Activated CD4-positive, alpha-beta memory T cell treated with anti-CD3 and anti-CD28 coated beads for 36 hours (primary cell): ENCODE results near the gene XAF1. TPM values are rescaled to one million over a fixed set of nuclear protein-coding genes. Genes with fewer than 3 reads are reported as not detected.
"Not testable (repeated sequence)": the region's sequence is repeated elsewhere in the genome, so short reads cannot be mapped to it uniquely, and the experiment has no call there.

Source experiments
- CTCF ChIA-PET: fragments of 350-600 bp; sonication (Branson Sonifier 250); formaldehyde crosslinking; loops from one replicate; lab custom pipeline; 2021; ENCODE audit warnings: antibody characterized with exemption, inconsistent platforms; lab: Charles Lee
- POLR2A ChIA-PET: fragments of 350-600 bp; sonication (Branson Sonifier 250); formaldehyde crosslinking; loops from one replicate; lab custom pipeline; 2021; ENCODE audit warnings: antibody characterized with exemption; lab: Charles Lee
- DNase-seq: peaks from one replicate; pipeline ENCODE4 v3.0.0-alpha.2; 2020
- H3K27ac Mint-ChIP-seq: one replicate; pipeline ENCODE4 v1.8.0; 2021; ENCODE audit warnings: mixed read lengths
- H3K27me3 Mint-ChIP-seq: one replicate; pipeline ENCODE4 v1.8.0; 2021; ENCODE audit warnings: mixed read lengths
- H3K36me3 Mint-ChIP-seq: one replicate; pipeline ENCODE4 v1.8.0; 2021; ENCODE audit warnings: mixed read lengths
- H3K4me1 Mint-ChIP-seq: one replicate; pipeline ENCODE4 v1.8.0; 2021; ENCODE audit warnings: low read depth, mixed read lengths
- H3K4me3 Mint-ChIP-seq: one replicate; pipeline ENCODE4 v1.8.0; 2021; ENCODE audit warnings: mild to moderate bottlenecking, mixed read lengths
- H3K9me3 Mint-ChIP-seq: one replicate; pipeline ENCODE4 v1.8.0; 2021; ENCODE audit warnings: mixed read lengths
- intact Hi-C: fragments of 100-400 bp; cut with micrococcal nuclease; formaldehyde crosslinking; loops from one replicate; pipeline ENCODE4 v1.15.1; 2023
- total RNA-seq, 2 experiments: library from RNA; stranded (reverse); gene quantifications; one replicate each; pipeline ENCODE4 v1.2.3, GENCODE V29; 2021

Gene XAF1
- total RNA-seq, 2 experiments from 2014 or later = 26.8 to 27.4 TPM

DNA sequence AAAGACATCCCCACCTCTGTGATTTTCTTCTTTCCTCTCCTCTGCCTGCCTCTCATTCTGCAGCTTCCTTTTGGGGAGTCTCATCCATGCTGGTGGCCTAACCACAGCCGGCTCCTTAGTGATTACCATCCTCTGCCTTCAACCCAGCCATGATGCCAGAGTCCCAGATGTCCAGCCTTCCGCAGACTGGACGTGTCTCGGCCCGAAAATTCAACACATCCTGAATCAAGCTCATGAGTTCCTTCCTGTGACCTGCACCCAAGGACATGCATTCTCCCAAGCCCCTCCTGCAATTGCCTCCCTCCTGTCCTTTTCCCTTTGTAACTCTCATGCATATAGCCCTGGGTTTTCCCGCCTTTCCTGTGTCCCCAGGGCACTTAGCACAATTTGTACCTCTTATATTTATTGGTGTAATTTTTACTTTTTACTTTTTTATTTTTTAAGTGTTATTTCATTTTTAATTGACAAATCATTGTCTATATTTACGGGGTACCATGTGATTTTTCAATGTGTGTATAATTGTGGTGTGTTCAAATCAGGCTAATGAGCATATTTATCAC, 41.5 kb upstream of the XAF1 start:
- Mint-ChIP-seq H3K27ac (no peak overlapping the region), H3K36me3 (peaks cover 1% of the 10 kb centered on the region), H3K4me3 (no peak overlapping the region), H3K27me3 (peaks cover 54% of the 10 kb centered on the region), H3K4me1 (peaks cover 15% of the 10 kb centered on the region), H3K9me3 (peaks cover 4% of the 10 kb centered on the region)
- DNase-seq = no peak
- intact Hi-C loops = no loop called here
- ChIA-PET CTCF (no interaction called here), POLR2A (no interaction called here)

GRCh38 chr17:6716736-6717135, 39.1 kb upstream of the XAF1 start:
- POLR2A ChIA-PET = no interaction called here
- no peak overlapping the region for H3K27ac Mint-ChIP-seq
- peaks cover 1% of the 10 kb centered on the region for H3K36me3 Mint-ChIP-seq
- DNase-seq = no peak
- intact Hi-C loops = no loop called here
- peaks cover 48% of the 10 kb centered on the region for H3K27me3 Mint-ChIP-seq
- CTCF ChIA-PET = interaction anchor here (1.2 kb wide), 1 partner anchor 245 kb away, joined by 3 read pairs; no protein-coding TSS in a partner anchor
- no peak overlapping the region for H3K4me3 Mint-ChIP-seq
- peaks cover 15% of the 10 kb centered on the region for H3K4me1 Mint-ChIP-seq
- peaks cover 4% of the 10 kb centered on the region for H3K9me3 Mint-ChIP-seq

DNA sequence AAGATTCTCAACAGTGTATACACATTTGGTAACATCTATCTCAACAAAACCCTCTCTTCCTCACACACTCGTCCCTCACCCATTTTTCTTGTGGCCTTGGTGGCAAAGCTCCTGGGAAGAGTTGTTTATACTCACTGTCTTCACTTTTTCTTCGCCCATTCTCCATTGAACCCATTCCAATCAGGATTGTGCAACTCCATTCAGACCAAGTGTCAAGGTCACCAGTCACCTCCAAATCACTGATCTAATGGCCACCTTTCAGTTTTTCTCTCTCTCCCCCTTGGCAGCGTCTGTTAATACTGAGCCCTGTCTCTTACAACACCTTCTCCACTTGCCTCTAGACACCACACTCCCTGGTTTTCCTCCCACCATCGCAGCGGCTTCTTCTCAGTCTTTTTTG, 34.1 kb upstream of the XAF1 start:
- H3K4me3 Mint-ChIP-seq = no peak overlapping the region
- H3K9me3 Mint-ChIP-seq = peaks cover 2% of the 10 kb centered on the region
- POLR2A ChIA-PET = no interaction called here
- intact Hi-C loops = no loop called here
- H3K4me1 Mint-ChIP-seq = no peaks in the 10 kb centered on the region
- CTCF ChIA-PET = no interaction called here
- no peak for DNase-seq
- H3K27ac Mint-ChIP-seq = no peak overlapping the region
- no peaks in the 10 kb centered on the region for H3K36me3 Mint-ChIP-seq
- H3K27me3 Mint-ChIP-seq = peaks cover 24% of the 10 kb centered on the region

DNA sequence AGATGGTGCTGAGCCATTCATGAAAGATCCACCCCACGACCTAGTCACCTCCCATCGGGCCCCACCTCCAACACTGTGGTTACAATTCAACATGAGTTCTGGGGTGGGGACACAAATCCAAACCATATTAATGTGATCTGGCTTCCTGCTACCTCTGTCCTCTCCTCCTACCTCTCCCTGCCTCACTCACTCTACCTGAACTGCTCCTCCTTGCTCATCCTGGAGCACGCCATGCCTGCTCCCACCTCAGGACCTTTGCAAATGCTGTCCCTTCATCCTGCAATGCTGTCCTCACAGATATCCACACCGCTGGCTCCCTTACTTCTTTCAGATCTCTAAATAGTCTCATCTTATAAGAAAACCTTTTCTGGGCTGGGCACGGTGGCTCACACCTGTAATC, 31.8 kb upstream of the XAF1 start:
- intact Hi-C loops = no loop called here
- DNase-seq = no peak
- POLR2A ChIA-PET = no interaction called here
- Mint-ChIP-seq H3K27me3 (peaks cover 23% of the 10 kb centered on the region), H3K4me1 (no peaks in the 10 kb centered on the region), H3K36me3 (no peaks in the 10 kb centered on the region), H3K9me3 (no peaks in the 10 kb centered on the region), H3K4me3 (no peak overlapping the region), H3K27ac (no peak overlapping the region)
- CTCF ChIA-PET = no interaction called here

DNA sequence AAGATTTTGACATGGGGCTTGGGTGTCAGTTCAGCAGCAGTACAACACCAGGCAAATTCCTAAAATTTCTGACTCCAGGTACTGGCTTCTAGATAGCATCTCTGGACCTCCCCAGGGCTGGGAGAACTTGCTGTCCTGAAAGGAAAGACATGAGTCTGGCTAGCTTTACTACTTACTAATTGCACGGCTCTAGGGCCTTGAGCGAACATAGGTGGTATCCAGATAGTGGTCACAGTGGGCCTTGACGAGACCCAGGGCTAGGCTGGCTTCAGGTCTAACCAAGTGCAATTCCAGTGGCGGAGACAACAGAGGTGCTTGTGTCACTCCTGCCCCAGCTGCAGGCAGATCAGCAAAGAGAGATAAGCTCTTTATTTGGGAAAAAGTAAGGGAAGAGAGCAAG, 26.3 kb upstream of the XAF1 start:
- H3K4me3 Mint-ChIP-seq = no peak overlapping the region
- CTCF ChIA-PET = no interaction called here
- intact Hi-C loops = no loop called here

DNA sequence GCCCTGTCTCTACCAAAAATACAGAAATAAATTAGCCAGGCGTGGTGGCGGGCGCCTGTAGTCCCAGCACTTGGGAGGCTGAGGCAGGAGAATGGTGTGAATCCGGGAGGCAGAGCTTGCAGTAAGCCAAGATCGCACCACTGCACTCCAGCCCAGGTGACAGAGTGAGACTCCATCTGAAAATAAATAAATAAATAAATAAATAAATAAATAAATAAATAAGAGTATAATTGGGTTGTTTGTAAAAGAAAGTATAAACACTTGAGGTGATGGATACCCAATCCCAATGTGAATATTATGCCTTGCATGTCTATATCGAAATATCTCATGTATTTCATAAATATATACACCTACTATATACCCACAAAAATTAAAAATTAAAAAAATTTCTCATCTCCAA, 9.2 kb upstream of the XAF1 start:
- CTCF ChIA-PET = not testable (repeated sequence)

More for the DNA sequence above, 26.3 kb upstream of the XAF1 start:
- DNase-seq = no peak
- peaks cover 5% of the 10 kb centered on the region for H3K27me3 Mint-ChIP-seq
- no peaks in the 10 kb centered on the region for H3K36me3 Mint-ChIP-seq
- H3K9me3 Mint-ChIP-seq = no peaks in the 10 kb centered on the region
- H3K27ac Mint-ChIP-seq = no peak overlapping the region
- no peaks in the 10 kb centered on the region for H3K4me1 Mint-ChIP-seq
- POLR2A ChIA-PET = no interaction called here

DNA sequence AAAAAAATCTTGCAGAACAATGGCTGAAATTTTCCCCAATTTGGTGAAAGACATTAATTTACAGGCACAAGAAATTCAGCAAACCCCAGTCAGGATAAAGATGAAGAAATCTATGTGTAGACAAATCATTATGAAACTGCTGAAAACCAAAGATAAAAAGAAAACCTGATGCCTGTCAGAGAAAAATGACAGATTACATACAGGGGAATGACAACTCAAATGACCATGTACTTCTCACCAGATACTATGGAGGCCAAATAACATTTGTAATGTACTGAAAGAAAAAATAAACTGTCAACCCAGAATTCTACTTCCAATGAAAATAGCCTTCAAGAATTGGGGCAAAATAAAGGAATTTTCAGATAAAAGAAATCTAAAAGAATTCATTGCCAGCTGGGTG, 7.2 kb upstream of the XAF1 start:
- CTCF ChIA-PET = no interaction called here

More for the DNA sequence above, 9.2 kb upstream of the XAF1 start:
- intact Hi-C loops, H3K27ac Mint-ChIP-seq, H3K4me3 Mint-ChIP-seq, DNase-seq, H3K4me1 Mint-ChIP-seq, H3K27me3 Mint-ChIP-seq, H3K9me3 Mint-ChIP-seq, POLR2A ChIA-PET, H3K36me3 Mint-ChIP-seq: not testable (repeated sequence)

DNA sequence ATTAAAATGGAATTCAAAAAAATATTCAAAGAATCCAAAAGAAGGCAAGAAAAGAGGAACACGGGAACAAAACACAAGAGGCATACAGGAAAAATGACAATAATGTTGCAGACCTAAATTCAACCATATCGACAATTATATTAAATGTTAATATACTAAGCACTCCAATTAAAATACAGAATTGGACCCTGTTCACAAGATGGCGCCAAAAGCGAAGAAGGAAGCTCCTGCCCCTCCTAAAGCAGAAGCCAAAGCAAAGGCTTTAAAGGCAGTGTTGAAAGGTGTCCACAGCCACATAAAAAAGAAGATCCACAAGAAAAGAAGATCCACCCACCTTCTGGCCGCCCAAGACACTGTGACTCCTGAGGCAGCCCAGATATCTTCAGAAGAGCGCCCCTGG, 6.3 kb upstream of the XAF1 start:
- peaks cover under 1% of the 10 kb centered on the region for H3K27me3 Mint-ChIP-seq
- H3K27ac Mint-ChIP-seq = no peak overlapping the region
- CTCF ChIA-PET = interaction anchor here (1.2 kb wide), 2 partner anchors 145 to 165 kb away, joined by 3 to 4 read pairs; no protein-coding TSS in a partner anchor
- DNase-seq = no peak
- intact Hi-C loops = no loop called here
- no peak overlapping the region for H3K4me3 Mint-ChIP-seq
- POLR2A ChIA-PET = no interaction called here
- H3K9me3 Mint-ChIP-seq = no peaks in the 10 kb centered on the region
- H3K4me1 Mint-ChIP-seq = peaks cover 18% of the 10 kb centered on the region
- no peaks in the 10 kb centered on the region for H3K36me3 Mint-ChIP-seq

More for the DNA sequence above, 7.2 kb upstream of the XAF1 start:
- no peaks in the 10 kb centered on the region for H3K9me3 Mint-ChIP-seq
- no peaks in the 10 kb centered on the region for H3K36me3 Mint-ChIP-seq
- peaks cover 15% of the 10 kb centered on the region for H3K4me1 Mint-ChIP-seq
- H3K27ac Mint-ChIP-seq = no peak overlapping the region
- no peak overlapping the region for H3K4me3 Mint-ChIP-seq
- peaks cover 3% of the 10 kb centered on the region for H3K27me3 Mint-ChIP-seq
- intact Hi-C loops = no loop called here
- POLR2A ChIA-PET = no interaction called here
- no peak for DNase-seq

- intact Hi-C loops = loop anchor here (10.0 kb wide), 1 partner anchor 263 kb away; the partner anchor contains the start of gene RNASEK
- H3K4me1 Mint-ChIP-seq = peaks cover 35% of the 10 kb centered on the region
- no peaks in the 10 kb centered on the region for H3K27me3 Mint-ChIP-seq
- H3K27ac Mint-ChIP-seq = peak overlapping the region; percentile 80
- no peak for DNase-seq
- no peak overlapping the region for H3K4me3 Mint-ChIP-seq
- POLR2A ChIA-PET = no interaction called here
- no peaks in the 10 kb centered on the region for H3K9me3 Mint-ChIP-seq
- H3K36me3 Mint-ChIP-seq = peaks cover 2% of the 10 kb centered on the region
- CTCF ChIA-PET = interaction anchor here (0.6 to 0.8 kb wide), 2 partner anchors 91 to 929 kb away, joined by 4 to 5 read pairs; no protein-coding TSS in a partner anchor
These were observed 3.6 kb upstream of the XAF1 start for GRCh38 chr17:6752068-6752909.

- intact Hi-C loops = loop anchor here (10.0 kb wide), 1 partner anchor 262 kb away; the partner anchor contains the start of gene RNASEK
- Mint-ChIP-seq H3K9me3 (no peaks in the 10 kb centered on the region), H3K4me1 (peaks cover 41% of the 10 kb centered on the region), H3K36me3 (peaks cover 4% of the 10 kb centered on the region), H3K27ac (peak overlapping the region; percentile 80), H3K4me3 (no peak overlapping the region), H3K27me3 (no peaks in the 10 kb centered on the region)
- ChIA-PET CTCF (no interaction called here), POLR2A (no interaction called here)
- peak; percentile 52 for DNase-seq
These were observed 2.8 kb upstream of the XAF1 start for GRCh38 chr17:6753006-6753445.

GRCh38 chr17:6753546-6753945, 2.3 kb upstream of the XAF1 start:
- intact Hi-C loops = loop anchor here (10.0 kb wide), 1 partner anchor 261 kb away; the partner anchor contains the start of gene RNASEK
- Mint-ChIP-seq H3K36me3 (peaks cover 9% of the 10 kb centered on the region), H3K9me3 (no peaks in the 10 kb centered on the region), H3K27ac (peak overlapping the region; percentile 80), H3K4me3 (no peak overlapping the region), H3K4me1 (peaks cover 46% of the 10 kb centered on the region), H3K27me3 (no peaks in the 10 kb centered on the region)
- DNase-seq = no peak
- CTCF ChIA-PET = no interaction called here
- POLR2A ChIA-PET = no interaction called here

GRCh38 chr17:6755281-6755680, 565 bp upstream of the XAF1 start:
- Mint-ChIP-seq H3K36me3 (peaks cover 21% of the 10 kb centered on the region), H3K27ac (peak overlapping the region; percentile 81), H3K9me3 (no peaks in the 10 kb centered on the region), H3K4me1 (peaks cover 48% of the 10 kb centered on the region), H3K27me3 (no peaks in the 10 kb centered on the region), H3K4me3 (peak overlapping the region; percentile 89)
- intact Hi-C loops = loop anchor here (10.0 kb wide), 1 partner anchor 260 kb away; the partner anchor contains the start of gene RNASEK
- DNase-seq = no peak
- ChIA-PET POLR2A (no interaction called here), CTCF (interaction anchor here (1.1 to 1.6 kb wide), 2 partner anchors 88 to 114 kb away, joined by 3 read pairs; no protein-coding TSS in a partner anchor)
